ENCODE measurements around the gene MAPRE3.

MAPRE3 gene

DNA sequence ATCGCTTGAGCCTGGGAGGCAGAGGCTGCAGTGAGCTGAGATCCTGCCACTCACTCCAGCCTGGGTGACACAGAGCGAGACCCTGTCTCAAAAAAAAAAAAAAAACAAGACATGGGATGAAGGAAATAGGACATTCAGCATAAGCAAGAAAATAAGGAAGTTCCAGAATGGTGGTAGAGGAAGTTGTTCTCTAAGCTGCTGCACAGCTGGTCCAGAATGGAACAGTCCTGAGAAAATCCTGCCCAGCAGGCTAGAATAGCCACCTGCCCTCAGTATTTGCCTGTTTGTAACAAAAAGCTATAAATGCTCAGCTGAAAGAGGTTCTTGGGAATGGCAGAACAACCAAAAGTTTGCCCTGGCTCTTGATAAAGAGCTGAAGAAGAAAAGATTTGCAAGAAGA lies 11.1 kb upstream of the MAPRE3 start:
- H3K9me3 ChIP-seq (ENCODE audit: insufficient read depth, low read length): no peaks in the 10 kb centered on the region
- no peaks in the 10 kb centered on the region for H3F3A ChIP-seq (ENCODE audit: insufficient read depth)
- H2AFZ ChIP-seq (ENCODE audit: low read depth, low read length, severe bottlenecking): no peak overlapping the region
- H3K79me2 ChIP-seq (ENCODE audit: insufficient read depth, low read length): no peaks in the 10 kb centered on the region
- H3K36me3 ChIP-seq (ENCODE audit: low read length): no peaks in the 10 kb centered on the region
- no peak overlapping the region for H3K9ac ChIP-seq (ENCODE audit: low read length)
- no peak overlapping the region for H3K4me3 ChIP-seq (ENCODE audit: insufficient read depth, low read length, poor library complexity, severe bottlenecking)
- no peaks in the 10 kb centered on the region for H3K27me3 ChIP-seq (ENCODE audit: low read length)
- H3K9me2 ChIP-seq (replicated peaks; ENCODE audit: insufficient read depth, low read length): no peaks in the 10 kb centered on the region
- no peak overlapping the region for H3K27ac ChIP-seq (ENCODE audit: low read depth, low read length)
- no peak overlapping the region for H3K4me2 ChIP-seq (ENCODE audit: low read depth, low read length, poor library complexity, severe bottlenecking)
- TF ChIP-seq EZH2phosphoT487 (conservative IDR thresholded peaks at IDR 0.05; ENCODE audit: low read length): no peak
- no peak for TF ChIP-seq CTCF (IDR thresholded peaks at IDR 0.05; ENCODE audit: insufficient read depth, low read length, poor library complexity, severe bottlenecking)
- H4K20me1 ChIP-seq (ENCODE audit: low read depth, low read length): no peaks in the 10 kb centered on the region

DNA sequence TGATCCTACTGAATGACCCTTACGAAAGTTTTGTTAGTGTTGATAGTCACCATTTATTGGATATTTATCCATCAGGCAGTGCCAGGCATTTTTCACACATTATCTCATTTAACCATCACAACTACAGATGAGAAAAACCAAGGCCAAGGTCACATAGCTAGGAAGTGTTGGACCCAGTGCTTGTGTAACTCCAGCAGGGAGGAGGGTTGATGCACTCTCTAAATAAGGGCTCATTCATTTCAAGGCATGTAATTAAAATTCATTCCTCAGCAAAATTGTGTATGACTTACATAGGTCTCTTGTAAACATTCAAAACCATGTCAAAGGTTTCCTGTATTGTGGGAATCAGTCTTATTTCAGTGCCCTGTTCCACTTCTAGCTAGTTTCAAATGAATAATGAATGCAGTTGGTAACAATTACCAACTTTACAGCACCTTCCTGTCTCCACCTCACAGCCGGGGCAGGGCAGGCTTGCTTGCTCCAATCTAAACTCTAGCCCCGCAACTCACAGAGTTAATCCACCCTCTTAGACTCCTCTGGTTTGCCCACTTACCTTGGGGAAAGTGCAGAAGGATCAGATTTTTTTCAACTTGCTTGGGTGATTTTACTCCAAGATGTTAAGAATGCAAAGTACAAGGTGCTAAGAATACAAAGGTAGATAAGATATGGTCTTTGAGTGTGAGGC lies 5.8 kb upstream of the MAPRE3 start:
- H3K9me3 ChIP-seq (ENCODE audit: insufficient read depth, low read length): no peaks in the 10 kb centered on the region
- H3K4me2 ChIP-seq (ENCODE audit: low read depth, low read length, poor library complexity, severe bottlenecking): no peak overlapping the region
- no peak overlapping the region for H3K4me3 ChIP-seq (ENCODE audit: insufficient read depth, low read length, poor library complexity, severe bottlenecking)
- no peaks in the 10 kb centered on the region for H3F3A ChIP-seq (ENCODE audit: insufficient read depth)
- H3K79me2 ChIP-seq (ENCODE audit: insufficient read depth, low read length): no peaks in the 10 kb centered on the region
- no peaks in the 10 kb centered on the region for H3K36me3 ChIP-seq (ENCODE audit: low read length)
- H3K27ac ChIP-seq (ENCODE audit: low read depth, low read length): no peak overlapping the region
- no peak overlapping the region for H2AFZ ChIP-seq (ENCODE audit: low read depth, low read length, severe bottlenecking)
- H4K20me1 ChIP-seq (ENCODE audit: low read depth, low read length): no peaks in the 10 kb centered on the region
- no peaks in the 10 kb centered on the region for H3K9me2 ChIP-seq (replicated peaks; ENCODE audit: insufficient read depth, low read length)
- H3K9ac ChIP-seq (ENCODE audit: low read length): no peak overlapping the region
- no peak for TF ChIP-seq CTCF (IDR thresholded peaks at IDR 0.05; ENCODE audit: insufficient read depth, low read length, poor library complexity, severe bottlenecking)
- no peaks in the 10 kb centered on the region for H3K27me3 ChIP-seq (ENCODE audit: low read length)

- Histone ChIP-seq H3K4me2 (ENCODE audit: low read depth, low read length, poor library complexity, severe bottlenecking) (no peak overlapping the region), H3K79me2 (ENCODE audit: insufficient read depth, low read length) (no peaks in the 10 kb centered on the region), H3K27ac (ENCODE audit: low read depth, low read length) (no peak overlapping the region), H4K20me1 (ENCODE audit: low read depth, low read length) (no peaks in the 10 kb centered on the region), H3K9me2 (replicated peaks; ENCODE audit: insufficient read depth, low read length) (no peaks in the 10 kb centered on the region), H3F3A (ENCODE audit: insufficient read depth) (no peaks in the 10 kb centered on the region), H3K4me3 (ENCODE audit: insufficient read depth, low read length, poor library complexity, severe bottlenecking) (no peak overlapping the region), H3K36me3 (ENCODE audit: low read length) (no peaks in the 10 kb centered on the region), H3K27me3 (ENCODE audit: low read length) (no peaks in the 10 kb centered on the region), H2AFZ (ENCODE audit: low read depth, low read length, severe bottlenecking) (no peak overlapping the region), H3K9me3 (ENCODE audit: insufficient read depth, low read length) (no peaks in the 10 kb centered on the region), H3K9ac (ENCODE audit: low read length) (no peak overlapping the region)
- TF ChIP-seq CTCF (IDR thresholded peaks at IDR 0.05; ENCODE audit: insufficient read depth, low read length, poor library complexity, severe bottlenecking) (no peak), EZH2phosphoT487 (conservative IDR thresholded peaks at IDR 0.05; ENCODE audit: low read length) (no peak)
These were observed 2.4 kb upstream of the MAPRE3 start for GRCh38 chr2:26968001-26968400.
